Measurements from ENCODE around the gene SETBP1. TPM values are rescaled to one million over a fixed set of nuclear protein-coding genes. Genes with fewer than 3 reads are reported as not detected.

The SETBP1 gene
- total and polyA plus RNA-seq, 2 of the 13 experiments (the other 11 are each of a cell fraction or from before 2014, with no cell fraction given): 0.18 to 0.65 TPM

DNA sequence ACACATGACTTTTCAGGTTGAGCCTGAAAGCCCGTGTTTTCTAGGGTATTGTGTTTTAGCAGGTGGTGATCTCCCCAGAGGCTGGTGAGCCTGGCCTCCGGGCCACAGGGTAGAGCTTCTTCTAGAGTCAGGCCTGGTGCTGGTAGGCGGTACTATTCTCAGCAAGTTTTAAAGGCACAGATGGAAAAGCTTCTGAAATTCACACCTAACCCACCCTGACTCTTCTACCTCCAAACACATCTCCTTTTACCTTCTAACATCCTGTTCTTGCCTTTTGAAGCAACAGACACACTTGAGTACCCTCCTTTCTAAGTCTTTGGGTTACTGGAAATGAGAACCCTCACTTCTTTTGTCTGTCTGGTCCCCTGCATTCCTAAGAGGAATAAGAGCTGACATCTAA, 191.1 kb downstream of the SETBP1 start:
- Histone ChIP-seq H3K9ac (ENCODE audit: insufficient read depth, low read depth, low read length) (no peak overlapping the region), H4K20me1 (ENCODE audit: insufficient read depth, low read length) (no peaks in the 10 kb centered on the region), H3K27me3 (ENCODE audit: control insufficient read depth in 1 of 2, insufficient read depth in 2 of 2, low read length in 2 of 2) (0 out of 5 replicates have a peak, but pooled peaks cover 0 to 2% of the 10 kb centered on the region in 2 experiments), H3K79me2 (ENCODE audit: insufficient read depth, low read length) (no peaks in the 10 kb centered on the region), H3K36me3 (replicated peaks in 1 of 2; ENCODE audit: control insufficient read depth in 1 of 2, insufficient read depth in 2 of 2, low read length in 2 of 2) (no peaks in the 10 kb centered on the region), H3K27ac (ENCODE audit: extremely low read length, insufficient read depth, low read length) (no peak overlapping the region), H3K9me3 (ENCODE audit: low read length) (no peaks in the 10 kb centered on the region), H2AFZ (ENCODE audit: low read length) (no peak overlapping the region), H3K4me1 (ENCODE audit: insufficient read depth, low read length) (no peaks in the 10 kb centered on the region), H3K4me3 (replicated peaks in 1 of 3; ENCODE audit: insufficient read depth in 1 of 3, low read depth in 2 of 3, low read length in 3 of 3) (no peak overlapping the region), H3K4me2 (ENCODE audit: low read depth, low read length) (no peak overlapping the region)
- BruUV-seq (replicated peaks): no TSS peak
- intact Hi-C loops (cut with micrococcal nuclease; ENCODE audit: unreplicated experiment): no loop called here
- FAIRE-seq: no peak
- no peak for ATAC-seq
- WGBS (ENCODE audit: low lambda C conversion rate): 45% methylated on average over 3 of the region's 3 CpGs
- CTCF ChIA-PET (ENCODE audit: low intra/inter-chr PET ratio, low total read pairs): no interaction called here
- in situ Hi-C loops (cut with HindIII; ENCODE audit: extremely low pct_ligation_motif_present, low pct_unique_long_range_greater_than_20kb): no loop called here
- no peak for DNase-seq (ENCODE audit: low spot score)
- TF ChIP-seq RBM22 (optimal IDR thresholded peaks at IDR 0.05; ENCODE audit: low read length) (no peak), ZNF138 (CRISPR knock-in tag; IDR thresholded peaks at IDR 0.05; ENCODE audit: low read depth) (no peak), SNRNP70 (IDR thresholded peaks at IDR 0.05; ENCODE audit: low read depth, low read length) (no peak), YEATS4 (CRISPR knock-in tag; IDR thresholded peaks at IDR 0.05; ENCODE audit: borderline replicate concordance) (no peak), ZNF670 (CRISPR knock-in tag; IDR thresholded peaks at IDR 0.05; ENCODE audit: borderline replicate concordance) (no peak), ZNF101 (CRISPR knock-in tag; IDR thresholded peaks at IDR 0.05; ENCODE audit: borderline replicate concordance, low read depth) (no peak), HIVEP1 (CRISPR knock-in tag; IDR thresholded peaks at IDR 0.05) (no peak), FOSL2 (CRISPR knock-in tag; IDR thresholded peaks at IDR 0.05) (no peak), ZNF598 (CRISPR knock-in tag; IDR thresholded peaks at IDR 0.05; ENCODE audit: borderline replicate concordance) (no peak)
- TF ChIP-seq, protein P1, sequence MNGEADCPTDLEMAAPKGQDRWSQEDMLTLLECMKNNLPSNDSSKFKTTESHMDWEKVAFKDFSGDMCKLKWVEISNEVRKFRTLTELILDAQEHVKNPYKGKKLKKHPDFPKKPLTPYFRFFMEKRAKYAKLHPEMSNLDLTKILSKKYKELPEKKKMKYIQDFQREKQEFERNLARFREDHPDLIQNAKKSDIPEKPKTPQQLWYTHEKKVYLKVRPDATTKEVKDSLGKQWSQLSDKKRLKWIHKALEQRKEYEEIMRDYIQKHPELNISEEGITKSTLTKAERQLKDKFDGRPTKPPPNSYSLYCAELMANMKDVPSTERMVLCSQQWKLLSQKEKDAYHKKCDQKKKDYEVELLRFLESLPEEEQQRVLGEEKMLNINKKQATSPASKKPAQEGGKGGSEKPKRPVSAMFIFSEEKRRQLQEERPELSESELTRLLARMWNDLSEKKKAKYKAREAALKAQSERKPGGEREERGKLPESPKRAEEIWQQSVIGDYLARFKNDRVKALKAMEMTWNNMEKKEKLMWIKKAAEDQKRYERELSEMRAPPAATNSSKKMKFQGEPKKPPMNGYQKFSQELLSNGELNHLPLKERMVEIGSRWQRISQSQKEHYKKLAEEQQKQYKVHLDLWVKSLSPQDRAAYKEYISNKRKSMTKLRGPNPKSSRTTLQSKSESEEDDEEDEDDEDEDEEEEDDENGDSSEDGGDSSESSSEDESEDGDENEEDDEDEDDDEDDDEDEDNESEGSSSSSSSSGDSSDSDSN (CRISPR knock-in tag; IDR thresholded peaks at IDR 0.05): no peak
- TF ChIP-seq, protein P2, sequence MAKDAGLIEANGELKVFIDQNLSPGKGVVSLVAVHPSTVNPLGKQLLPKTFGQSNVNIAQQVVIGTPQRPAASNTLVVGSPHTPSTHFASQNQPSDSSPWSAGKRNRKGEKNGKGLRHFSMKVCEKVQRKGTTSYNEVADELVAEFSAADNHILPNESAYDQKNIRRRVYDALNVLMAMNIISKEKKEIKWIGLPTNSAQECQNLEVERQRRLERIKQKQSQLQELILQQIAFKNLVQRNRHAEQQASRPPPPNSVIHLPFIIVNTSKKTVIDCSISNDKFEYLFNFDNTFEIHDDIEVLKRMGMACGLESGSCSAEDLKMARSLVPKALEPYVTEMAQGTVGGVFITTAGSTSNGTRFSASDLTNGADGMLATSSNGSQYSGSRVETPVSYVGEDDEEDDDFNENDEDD (CRISPR knock-in tag; IDR thresholded peaks at IDR 0.05; ENCODE audit: borderline replicate concordance): no peak
- TF ChIP-seq, protein P3, sequence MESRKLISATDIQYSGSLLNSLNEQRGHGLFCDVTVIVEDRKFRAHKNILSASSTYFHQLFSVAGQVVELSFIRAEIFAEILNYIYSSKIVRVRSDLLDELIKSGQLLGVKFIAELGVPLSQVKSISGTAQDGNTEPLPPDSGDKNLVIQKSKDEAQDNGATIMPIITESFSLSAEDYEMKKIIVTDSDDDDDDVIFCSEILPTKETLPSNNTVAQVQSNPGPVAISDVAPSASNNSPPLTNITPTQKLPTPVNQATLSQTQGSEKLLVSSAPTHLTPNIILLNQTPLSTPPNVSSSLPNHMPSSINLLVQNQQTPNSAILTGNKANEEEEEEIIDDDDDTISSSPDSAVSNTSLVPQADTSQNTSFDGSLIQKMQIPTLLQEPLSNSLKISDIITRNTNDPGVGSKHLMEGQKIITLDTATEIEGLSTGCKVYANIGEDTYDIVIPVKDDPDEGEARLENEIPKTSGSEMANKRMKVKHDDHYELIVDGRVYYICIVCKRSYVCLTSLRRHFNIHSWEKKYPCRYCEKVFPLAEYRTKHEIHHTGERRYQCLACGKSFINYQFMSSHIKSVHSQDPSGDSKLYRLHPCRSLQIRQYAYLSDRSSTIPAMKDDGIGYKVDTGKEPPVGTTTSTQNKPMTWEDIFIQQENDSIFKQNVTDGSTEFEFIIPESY (CRISPR knock-in tag; IDR thresholded peaks at IDR 0.05): no peak
- TF ChIP-seq, protein P4, sequence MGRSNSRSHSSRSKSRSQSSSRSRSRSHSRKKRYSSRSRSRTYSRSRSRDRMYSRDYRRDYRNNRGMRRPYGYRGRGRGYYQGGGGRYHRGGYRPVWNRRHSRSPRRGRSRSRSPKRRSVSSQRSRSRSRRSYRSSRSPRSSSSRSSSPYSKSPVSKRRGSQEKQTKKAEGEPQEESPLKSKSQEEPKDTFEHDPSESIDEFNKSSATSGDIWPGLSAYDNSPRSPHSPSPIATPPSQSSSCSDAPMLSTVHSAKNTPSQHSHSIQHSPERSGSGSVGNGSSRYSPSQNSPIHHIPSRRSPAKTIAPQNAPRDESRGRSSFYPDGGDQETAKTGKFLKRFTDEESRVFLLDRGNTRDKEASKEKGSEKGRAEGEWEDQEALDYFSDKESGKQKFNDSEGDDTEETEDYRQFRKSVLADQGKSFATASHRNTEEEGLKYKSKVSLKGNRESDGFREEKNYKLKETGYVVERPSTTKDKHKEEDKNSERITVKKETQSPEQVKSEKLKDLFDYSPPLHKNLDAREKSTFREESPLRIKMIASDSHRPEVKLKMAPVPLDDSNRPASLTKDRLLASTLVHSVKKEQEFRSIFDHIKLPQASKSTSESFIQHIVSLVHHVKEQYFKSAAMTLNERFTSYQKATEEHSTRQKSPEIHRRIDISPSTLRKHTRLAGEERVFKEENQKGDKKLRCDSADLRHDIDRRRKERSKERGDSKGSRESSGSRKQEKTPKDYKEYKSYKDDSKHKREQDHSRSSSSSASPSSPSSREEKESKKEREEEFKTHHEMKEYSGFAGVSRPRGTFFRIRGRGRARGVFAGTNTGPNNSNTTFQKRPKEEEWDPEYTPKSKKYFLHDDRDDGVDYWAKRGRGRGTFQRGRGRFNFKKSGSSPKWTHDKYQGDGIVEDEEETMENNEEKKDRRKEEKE (IDR thresholded peaks at IDR 0.05): no peak
- TF ChIP-seq, protein P5, sequence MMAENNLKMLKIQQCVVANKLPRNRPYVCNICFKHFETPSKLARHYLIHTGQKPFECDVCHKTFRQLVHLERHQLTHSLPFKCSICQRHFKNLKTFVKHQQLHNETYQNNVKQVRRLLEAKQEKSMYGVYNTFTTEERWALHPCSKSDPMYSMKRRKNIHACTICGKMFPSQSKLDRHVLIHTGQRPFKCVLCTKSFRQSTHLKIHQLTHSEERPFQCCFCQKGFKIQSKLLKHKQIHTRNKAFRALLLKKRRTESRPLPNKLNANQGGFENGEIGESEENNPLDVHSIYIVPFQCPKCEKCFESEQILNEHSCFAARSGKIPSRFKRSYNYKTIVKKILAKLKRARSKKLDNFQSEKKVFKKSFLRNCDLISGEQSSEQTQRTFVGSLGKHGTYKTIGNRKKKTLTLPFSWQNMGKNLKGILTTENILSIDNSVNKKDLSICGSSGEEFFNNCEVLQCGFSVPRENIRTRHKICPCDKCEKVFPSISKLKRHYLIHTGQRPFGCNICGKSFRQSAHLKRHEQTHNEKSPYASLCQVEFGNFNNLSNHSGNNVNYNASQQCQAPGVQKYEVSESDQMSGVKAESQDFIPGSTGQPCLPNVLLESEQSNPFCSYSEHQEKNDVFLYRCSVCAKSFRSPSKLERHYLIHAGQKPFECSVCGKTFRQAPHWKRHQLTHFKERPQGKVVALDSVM (CRISPR knock-in tag; IDR thresholded peaks at IDR 0.05): no peak
- POLR2A ChIA-PET: no interaction called here
